ENCODE measurements around the gene LRRK1. TPM values are rescaled to one million over a fixed set of nuclear protein-coding genes. Genes with fewer than 3 reads are reported as not detected.

Gene LRRK1
- total RNA-seq, 1 donor from 2014 or later, result 105 TPM

DNA sequence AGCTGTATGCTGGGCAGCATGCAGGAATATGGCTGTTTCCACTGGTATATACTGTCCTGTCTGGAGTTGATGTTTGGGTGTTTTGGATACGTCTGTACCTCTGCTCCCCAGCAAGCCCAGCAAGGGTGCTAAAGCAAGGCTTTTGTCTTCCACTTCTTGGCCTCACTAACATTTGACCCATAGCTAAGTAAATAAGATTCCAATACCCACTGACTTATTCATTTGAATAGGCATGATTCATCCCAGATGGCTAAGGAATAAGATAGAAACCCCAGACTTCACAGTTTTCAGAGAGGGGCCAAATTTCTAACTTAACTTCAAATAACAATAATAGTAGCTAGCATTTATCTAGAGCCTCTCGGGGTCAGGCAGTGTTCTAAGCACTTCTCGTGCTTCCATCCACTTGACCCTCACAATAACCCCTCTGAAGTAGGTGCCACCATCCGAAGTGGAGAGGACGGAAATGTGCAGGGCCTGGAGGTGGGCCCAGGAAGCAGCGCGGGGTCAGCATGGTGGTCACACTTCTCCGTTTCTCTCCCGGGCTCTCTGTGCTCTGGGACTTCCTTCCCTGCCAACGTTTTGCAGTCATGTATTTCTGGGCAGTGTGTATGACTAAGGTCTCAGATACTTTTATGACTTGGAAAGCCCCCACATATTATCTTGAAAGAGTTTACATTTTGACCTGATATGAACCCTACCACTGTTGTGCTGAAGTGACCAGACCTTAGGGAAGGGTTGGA is 39.3 kb downstream of the LRRK1 start:
- Histone ChIP-seq H3K36me3 (no peaks in the 10 kb centered on the region), H3K4me1 (no peaks in the 10 kb centered on the region), H3K27me3 (no peaks in the 10 kb centered on the region), H3K27ac (peak overlapping the region in 1 of 2 donors; percentile 16), H3K4me3 (no peak overlapping the region), H3K9me3 (no peaks in the 10 kb centered on the region)
- TF ChIP-seq, protein P1, sequence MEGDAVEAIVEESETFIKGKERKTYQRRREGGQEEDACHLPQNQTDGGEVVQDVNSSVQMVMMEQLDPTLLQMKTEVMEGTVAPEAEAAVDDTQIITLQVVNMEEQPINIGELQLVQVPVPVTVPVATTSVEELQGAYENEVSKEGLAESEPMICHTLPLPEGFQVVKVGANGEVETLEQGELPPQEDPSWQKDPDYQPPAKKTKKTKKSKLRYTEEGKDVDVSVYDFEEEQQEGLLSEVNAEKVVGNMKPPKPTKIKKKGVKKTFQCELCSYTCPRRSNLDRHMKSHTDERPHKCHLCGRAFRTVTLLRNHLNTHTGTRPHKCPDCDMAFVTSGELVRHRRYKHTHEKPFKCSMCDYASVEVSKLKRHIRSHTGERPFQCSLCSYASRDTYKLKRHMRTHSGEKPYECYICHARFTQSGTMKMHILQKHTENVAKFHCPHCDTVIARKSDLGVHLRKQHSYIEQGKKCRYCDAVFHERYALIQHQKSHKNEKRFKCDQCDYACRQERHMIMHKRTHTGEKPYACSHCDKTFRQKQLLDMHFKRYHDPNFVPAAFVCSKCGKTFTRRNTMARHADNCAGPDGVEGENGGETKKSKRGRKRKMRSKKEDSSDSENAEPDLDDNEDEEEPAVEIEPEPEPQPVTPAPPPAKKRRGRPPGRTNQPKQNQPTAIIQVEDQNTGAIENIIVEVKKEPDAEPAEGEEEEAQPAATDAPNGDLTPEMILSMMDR (IDR thresholded peaks at IDR 0.05), result no peak
- DNase-seq (ENCODE audit: low spot score in 2 of 2), result no peak
- intact Hi-C loops (cut with DNase I), result no loop called here

DNA sequence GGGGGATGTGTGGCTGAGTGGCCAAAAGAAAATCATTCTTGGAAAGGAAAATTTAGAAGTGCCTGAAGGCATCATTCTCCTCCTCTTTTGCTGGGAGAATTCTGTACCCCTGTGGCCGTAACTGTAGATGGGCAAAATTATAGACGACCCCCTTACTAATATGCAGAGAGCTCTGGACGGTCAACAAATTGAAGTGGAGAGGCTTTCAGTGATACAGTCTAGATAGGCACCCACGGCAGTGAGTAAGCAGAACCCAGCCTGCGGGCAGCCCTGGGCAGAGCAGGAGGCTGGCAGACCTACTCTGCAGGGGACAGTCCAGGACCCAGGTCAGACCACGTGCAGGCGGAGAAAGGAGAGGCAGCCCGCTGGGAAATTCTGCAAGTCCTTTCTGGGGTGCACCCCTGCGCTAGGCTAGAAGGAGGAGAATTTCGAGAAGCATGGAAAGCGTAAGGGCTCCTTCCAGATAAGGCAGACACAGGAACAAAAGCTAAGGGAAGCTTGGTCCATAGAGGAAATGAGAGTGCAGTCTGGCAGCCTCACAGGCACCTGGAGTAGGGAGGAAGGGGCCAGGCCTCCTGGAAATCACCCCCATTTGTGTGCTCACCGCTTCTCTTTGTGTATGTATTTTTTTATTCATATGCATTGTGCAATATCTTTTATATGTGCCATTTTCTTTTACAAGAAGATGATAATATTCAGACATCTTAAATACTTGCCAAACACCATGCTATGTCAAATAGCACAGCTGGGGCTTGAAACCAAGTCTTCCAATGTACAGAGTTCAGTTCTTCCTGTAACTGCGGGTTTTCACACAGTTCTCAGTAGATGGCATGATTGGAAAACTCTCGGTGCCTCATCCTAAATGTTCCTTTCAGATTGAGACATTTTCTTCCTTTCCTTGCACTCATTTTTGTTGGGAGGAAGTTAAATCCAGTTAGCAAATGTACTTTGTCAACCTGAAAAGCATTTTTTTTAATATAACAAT is 40.2 kb downstream of the LRRK1 start:
- peaks cover 0 to 7% of the 10 kb centered on the region in 2 donors for H3K36me3 ChIP-seq
- H3K4me1 ChIP-seq, result no peaks in the 10 kb centered on the region
- TF ChIP-seq, protein P1 (IDR thresholded peaks at IDR 0.05), result no peak
- H3K27me3 ChIP-seq, result no peaks in the 10 kb centered on the region
- H3K4me3 ChIP-seq, result no peak overlapping the region
- H3K9me3 ChIP-seq, result no peaks in the 10 kb centered on the region
- DNase-seq (ENCODE audit: low spot score in 2 of 2), result no peak
- H3K27ac ChIP-seq, result no peak overlapping the region
- intact Hi-C loops (cut with DNase I), result no loop called here

DNA sequence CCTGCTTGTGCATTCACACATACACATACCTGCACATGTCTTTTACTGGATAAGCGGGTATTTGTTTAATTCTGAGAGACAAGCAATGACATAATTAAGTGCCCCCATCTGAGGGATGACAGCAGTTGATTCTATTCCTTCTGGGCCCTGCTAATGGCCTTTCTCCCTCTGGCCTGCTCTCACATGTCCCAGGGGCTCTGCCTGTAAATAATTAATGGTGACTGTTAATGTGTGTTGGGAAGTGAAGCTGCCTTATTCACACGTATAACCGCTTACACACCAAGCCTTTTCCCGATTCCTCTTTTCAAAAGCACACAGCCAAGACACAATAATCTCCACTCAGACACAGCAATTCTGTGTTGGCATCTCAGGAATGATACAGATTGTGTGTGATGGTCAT is 47.8 kb downstream of the LRRK1 start:
- H3K27ac ChIP-seq, result no peak overlapping the region
- H3K4me1 ChIP-seq, result no peaks in the 10 kb centered on the region
- no peak overlapping the region for H3K4me3 ChIP-seq
- H3K36me3 ChIP-seq, result peaks cover 0 to 7% of the 10 kb centered on the region in 2 donors
- no peak for DNase-seq (ENCODE audit: low spot score in 2 of 2)
- H3K27me3 ChIP-seq, result no peaks in the 10 kb centered on the region
- intact Hi-C loops (cut with DNase I), result no loop called here
- no peaks in the 10 kb centered on the region for H3K9me3 ChIP-seq
- TF ChIP-seq, protein P1 (IDR thresholded peaks at IDR 0.05), result no peak

DNA sequence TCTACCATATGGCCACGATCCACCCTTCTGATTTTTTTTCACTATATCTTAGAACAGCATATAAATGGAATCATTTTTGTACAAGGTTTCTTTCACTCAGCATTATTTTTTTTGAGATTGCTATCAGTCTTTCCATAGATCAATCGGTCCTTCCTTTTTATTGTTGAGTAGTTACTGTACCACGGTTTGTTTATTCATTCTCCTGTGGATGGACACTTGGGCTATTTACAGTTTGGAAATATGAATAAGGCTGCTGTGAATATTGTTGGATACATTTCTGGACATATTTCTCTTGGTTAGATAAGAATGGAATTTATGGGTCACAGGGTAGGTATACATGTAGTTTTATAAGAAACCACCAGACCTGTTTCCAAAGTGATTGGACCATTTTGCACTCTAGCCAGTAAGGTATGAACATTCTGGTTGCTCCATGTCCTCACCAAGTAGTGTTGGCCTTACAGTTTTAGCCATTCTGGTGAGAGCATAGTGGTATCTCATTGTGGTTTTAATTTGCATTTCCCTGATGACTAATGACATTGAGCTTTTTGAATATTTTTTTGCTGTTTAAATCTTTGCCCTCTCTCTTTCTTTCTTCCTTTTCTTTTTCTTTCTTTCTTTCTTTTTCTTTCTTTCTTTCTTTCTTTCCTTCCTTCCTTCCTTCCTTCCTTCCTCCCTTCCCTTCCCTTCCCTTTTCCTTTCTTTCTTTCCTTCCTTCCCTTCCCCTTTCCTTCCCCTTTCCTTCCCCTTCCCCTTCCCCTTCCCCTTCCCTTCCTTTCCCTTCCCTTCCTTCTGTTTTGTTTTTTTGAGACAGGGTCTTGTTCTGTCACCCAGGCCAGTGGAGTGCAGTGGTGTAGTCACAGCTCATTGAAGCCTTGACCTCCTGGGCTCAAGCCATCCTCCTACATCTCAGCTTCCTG is 49.2 kb downstream of the LRRK1 start:
- intact Hi-C loops (cut with DNase I), result no loop called here
- TF ChIP-seq, protein P1 (IDR thresholded peaks at IDR 0.05), result no peak
- no peaks in the 10 kb centered on the region for H3K27me3 ChIP-seq
- no peaks in the 10 kb centered on the region for H3K9me3 ChIP-seq
- H3K27ac ChIP-seq, result no peak overlapping the region
- DNase-seq (ENCODE audit: low spot score in 2 of 2), result no peak
- peaks cover 0 to 7% of the 10 kb centered on the region in 2 donors for H3K36me3 ChIP-seq
- H3K4me1 ChIP-seq, result peaks cover 0 to 3% of the 10 kb centered on the region in 2 donors
- H3K4me3 ChIP-seq, result no peak overlapping the region

DNA sequence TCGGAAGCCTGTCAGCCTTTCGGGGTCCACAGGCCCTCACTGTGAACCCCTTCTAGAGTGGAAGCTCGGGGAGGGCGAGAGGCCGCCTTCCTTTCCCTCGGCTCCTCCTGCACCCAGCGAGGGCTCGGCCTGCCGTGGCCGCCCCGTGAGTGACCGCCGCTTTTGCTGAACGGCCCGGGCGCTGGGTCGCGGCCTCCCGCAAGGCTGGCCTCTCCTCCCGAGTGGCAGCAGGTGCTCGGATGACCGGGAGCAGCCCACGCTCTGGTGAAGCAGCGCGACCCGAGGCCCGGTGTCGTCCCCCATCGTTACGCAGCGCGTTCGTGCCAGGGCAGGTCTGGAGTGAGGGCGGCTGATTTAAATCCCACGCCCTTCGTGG is 53.8 kb downstream of the LRRK1 start:
- no peak for DNase-seq (ENCODE audit: low spot score in 2 of 2)
- Histone ChIP-seq H3K4me1 (peaks cover 0 to 5% of the 10 kb centered on the region in 2 donors), H3K27ac (no peak overlapping the region), H3K36me3 (no peaks in the 10 kb centered on the region), H3K9me3 (no peaks in the 10 kb centered on the region), H3K4me3 (peak overlapping the region; percentile 5 to 56), H3K27me3 (no peaks in the 10 kb centered on the region)
- TF ChIP-seq, protein P1 (IDR thresholded peaks at IDR 0.05), result no peak
- intact Hi-C loops (cut with DNase I), result no loop called here
